HG02798 (cell line): Measurements from ENCODE around the gene SCN8A.

Experiments
- ATAC-seq: cut with Tn5 transposase; IDR thresholded peaks from one replicate; pipeline ENCODE4 v1.9.1; 2021; ENCODE audit warnings: mild to moderate bottlenecking; ENCODE audit not compliant: unreplicated experiment, poor library complexity

SCN8A gene

DNA sequence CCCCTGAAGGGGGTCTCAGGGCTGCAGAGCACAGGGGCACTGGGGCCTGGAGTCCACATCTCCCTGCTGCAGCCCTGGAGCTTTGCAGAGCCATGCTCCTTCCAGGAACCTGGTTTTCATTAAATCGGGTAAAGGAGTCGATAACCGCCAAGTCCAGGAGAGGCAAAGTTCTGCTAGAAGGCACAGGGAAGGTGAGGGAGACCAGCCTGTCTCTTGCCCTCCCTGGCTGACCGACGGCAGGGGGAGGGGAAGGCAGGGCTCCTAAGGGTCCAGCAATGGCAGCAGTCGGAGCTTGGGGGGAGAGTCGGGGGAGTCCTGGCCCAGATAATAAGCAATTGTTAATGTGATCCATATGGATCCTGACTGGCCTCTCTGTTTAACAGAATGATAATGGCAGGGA lies 254.4 kb downstream of the SCN8A start:
- no peak for ATAC-seq

DNA sequence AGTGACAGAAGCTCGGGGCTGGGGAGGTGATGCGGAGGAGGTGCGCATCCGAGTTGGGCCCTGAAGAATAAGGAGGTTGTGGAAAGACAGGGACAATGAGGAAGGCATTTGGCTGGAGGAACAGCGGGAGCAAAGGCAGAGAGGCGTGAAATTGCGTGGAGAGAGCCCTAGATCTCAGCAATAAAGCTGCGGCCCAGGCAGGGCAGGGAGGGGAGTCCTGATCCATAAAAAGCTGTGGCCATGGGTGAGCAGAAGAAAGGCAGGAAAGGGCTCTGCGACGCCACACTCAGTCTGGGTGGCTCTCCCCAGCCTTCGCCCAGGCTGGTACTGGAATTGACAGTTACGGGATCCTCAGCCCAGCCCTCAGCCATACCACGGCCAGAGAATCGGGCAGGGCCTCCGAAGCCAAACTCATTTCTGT lies 255.2 kb downstream of the SCN8A start:
- ATAC-seq, result no peak

DNA sequence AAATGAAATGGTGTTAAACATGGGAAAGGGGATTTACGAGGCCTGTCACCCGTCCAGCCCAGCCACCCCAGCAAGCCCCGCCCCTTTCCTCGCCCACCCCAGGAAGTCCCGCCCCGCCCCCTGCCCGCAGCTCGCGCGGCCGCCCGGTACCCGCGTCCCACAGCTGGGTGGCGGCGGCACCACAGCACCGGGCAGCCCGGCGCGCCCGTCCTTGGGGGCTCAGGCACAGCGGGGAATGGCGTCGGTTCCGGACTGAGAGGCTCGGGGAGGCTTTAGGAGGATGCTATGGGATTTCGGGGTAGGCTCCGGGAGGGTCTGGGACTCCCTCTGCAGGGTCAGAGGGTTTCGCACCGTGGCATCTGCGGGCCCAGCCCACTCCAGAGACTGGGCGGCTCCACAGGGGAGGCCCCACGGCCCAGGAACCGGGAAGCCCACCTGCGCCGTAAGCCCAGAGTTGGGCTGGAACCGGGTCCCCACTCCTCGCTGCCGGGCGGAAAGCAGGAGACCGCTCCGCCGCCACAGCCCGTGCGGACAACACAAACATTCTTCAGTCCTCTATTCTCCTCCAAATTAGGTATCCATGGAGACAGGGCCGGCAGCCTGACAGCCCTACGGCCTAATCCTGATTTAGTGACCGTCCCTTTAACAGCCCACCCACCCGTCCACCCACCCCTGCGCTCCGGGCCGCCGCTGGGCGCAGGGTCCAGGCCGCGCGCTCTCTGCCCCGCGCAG lies 256.0 kb downstream of the SCN8A start:
- no peak for ATAC-seq

DNA sequence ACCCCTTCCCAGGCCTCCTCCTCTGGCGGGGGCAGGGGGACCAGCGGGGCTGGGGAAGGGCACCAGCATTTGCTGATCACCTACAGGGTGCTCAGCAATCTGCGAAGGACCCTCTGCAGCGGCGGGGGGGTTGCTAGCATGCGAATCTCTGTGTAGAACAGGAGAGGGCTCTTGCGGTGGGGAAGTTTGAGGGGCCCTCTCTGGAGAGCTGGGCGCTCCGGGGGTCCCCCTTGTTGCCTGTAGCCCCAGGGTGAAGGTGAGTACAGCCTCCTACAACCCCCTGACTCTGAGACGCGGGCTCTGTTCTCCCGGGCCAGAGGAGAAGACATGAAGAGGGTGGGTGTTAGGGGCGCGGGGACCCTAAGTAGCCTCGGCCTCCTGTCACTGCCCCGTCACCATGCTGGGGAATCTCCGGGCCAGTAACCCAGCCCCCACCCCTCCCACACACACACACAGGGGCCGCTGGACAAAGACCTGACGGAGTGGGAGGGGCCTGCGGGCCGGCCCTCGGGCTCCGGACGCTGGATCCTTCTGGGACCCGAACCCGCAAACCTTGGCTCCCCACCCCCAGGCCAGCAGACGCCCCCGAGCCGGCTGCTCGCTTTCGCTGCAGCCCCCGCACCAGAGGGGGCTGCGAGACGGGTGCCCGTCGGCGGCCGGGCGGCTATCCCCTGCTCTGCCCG lies 256.8 kb downstream of the SCN8A start:
- ATAC-seq, result no peak

DNA sequence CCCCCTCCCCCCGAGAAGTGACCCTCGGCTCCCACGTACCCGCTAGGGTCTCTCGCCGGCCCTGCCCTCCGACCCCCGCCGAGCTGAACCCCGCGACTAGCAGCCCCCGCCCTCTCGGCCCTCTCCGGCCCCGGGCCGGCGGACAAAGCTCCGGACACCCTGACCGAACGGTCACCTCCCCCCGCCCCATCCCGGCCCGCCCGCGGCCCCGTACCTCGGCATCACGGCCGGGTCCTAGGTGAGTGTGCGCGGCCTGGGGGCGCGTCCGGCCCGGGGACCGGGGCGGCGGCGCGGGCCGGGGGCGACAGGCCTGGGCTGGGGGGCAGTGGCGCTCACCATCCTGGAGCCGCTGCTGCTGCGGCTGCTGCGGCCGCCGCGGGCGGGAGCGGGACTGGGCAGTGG lies 257.3 kb downstream of the SCN8A start, which contains the start of gene FIGNL2:
Gene FIGNL2, minus strand, starts transcription at position 393 of the 402 bp plus-strand sequence. CDS start 26,305 bp downstream, outside the sequence.
- ATAC-seq, result no peak

DNA sequence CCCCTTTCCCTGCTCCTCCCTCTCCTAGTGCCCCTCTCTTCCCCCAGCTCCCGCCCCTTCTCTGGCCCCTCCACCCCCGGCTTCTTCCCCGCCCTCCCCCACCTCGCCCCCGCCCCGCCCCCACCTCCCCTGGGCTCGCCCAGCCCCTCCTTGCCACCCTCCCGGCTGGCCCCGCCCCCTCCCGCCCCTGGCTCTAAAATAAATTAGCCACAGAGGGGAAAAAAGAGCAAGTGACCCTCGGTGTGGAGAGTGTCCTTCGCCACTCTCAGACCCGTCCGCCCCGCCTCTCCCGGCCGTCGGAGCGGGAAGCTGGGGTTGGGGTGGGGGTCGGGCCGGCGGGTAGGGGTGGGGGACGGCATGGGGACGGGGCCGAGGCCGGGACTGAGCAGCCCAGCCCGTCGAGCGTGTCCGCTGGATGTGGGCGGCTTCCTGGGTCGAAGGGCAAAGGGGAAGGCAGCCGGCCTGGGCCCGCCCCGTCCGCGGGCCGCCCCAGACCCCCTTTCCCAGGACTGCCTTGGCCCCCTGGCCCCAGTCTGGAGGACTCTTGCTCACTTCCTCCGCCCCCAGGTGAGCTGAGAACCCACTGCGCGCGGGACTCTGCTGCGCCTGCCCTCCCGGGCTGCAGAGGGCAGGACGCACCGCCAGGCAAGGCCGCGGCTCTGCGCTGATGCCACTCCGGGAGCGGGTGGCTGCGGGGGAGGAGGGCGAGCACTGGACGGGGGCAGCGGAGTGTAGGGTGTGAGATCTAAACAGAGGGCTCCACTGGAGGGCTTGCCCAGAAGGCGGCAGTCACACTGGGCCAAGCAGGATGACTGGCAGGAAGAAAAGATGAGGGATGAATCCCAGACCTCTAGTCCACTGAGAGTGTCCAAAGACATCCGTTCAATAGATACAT lies 258.1 kb downstream of the SCN8A start:
- no peak for ATAC-seq

DNA sequence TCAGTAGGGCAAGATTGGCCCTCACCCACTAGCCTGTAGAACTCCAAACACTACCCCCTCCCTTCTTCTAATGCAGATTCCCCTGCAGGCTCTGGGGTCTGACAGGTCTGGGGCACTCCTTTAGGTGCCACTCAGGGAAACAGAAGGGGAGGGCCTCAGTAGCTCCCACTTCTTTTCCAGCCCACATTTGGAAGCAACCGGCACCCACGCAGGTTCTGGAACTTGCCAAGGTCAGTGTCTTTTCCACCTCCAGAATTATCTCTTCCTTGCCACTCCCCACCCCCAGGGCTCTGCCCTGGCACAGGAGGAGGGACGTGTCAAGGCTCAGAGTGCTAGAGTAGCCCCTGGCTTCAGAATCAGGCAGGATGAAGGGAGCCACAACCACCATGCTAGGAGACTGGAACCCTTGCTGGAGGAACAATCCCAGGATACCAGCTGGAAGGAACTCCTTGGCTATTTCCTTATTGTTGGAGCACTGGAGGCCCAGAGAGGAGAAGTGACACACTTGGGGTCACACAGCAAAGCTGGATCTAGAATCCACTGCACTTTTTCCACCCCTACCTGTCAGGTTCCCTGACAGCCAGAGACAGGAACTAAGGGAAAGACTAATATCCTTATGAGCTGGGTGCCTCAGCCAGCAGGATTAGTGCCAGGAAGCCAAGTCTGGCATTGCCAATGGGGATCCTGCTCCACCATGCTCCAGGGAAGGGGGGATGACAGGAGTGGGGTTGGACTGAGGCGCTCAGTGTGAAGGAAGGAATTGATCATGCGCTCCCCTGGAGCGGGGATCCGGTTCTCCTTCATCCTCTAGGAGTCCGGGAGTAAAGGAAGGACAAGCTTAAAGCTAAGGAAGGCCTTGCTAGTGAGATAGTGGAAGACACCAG lies 259.3 kb downstream of the SCN8A start:
- no peak for ATAC-seq

DNA sequence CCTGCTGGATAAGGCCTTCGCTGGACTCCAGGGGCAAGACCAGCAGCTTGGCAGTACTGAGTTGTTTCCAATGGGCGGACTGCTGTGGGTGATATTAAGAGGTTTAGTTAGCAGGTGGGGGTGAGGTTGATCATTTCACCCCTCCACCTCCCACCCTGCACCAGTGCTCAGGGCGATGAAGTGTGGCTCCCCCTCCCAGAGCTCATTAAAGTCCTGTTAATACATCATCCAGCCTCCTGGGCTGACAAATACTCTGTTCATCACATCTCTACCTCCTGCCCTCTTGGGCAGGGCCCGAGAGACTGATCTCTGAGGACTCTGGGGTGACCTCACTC lies 259.9 kb downstream of the SCN8A start:
- no peak for ATAC-seq

DNA sequence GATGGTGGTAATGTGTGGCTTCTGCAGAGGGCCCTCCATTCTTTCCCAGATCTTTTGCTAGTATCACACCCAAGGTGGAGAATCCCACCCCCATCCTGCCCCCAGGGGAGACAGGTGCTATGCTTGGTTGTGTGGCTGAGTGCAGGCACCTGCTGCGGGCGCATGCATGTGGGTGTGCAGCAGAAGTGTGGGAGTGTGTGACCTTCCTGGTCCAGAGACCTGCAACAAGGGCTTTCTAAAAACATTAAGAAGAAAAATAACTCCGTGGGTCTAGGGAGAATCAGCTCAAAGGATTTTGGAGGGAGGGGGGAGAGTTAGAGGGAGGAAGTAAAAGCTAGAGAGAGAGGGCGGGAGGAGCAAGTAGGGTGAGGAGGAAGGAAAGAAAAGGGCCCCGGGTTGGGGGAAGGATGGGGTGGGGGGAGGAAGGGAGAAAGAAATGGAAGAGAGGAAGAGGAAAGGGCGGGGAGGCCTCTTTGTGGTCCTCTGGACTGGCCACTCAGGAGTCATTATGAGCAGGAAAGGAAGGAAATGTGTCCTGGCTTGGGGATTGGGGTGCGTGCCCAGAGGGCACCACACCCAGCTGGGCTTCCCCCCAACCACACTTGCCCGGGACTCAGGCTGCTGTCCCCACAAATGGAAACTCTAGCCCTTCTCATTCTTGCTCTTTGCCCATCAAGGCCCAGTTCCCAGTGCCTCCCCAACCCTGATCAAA lies 260.5 kb downstream of the SCN8A start:
- no peak for ATAC-seq

DNA sequence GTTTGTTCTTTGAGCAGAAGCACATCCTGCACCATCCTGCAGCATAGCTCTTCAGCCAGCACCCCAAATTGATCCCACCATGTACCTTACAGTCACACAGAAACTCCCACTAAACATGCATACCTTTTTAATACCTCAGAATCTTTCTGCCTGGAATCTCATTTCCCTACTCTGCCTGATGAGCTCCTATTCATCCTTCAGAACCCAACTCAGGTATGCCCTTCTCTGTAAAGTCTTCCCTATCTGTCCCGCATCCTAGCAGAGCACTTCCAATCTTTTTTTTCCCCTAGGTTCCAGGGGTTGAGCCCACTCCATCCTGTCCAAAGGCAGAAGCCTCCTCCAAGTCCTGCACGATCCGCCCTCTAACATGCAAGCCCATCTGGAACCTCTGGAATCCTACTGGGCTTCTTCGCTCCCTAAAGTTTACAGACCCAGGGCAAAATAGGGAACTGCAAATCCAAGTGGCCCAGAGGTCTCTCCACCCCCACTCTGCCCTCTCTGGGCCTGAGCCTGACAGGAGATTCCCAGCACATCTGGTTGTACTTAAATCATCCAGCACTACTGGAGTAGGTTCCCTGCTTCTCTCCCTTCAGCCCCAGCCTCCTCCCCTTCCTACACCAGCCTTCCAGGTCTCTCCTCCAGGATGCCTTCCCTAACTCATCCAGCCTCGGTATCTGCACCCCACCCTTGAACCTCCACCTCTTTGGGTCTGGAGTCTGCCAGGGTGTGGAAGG lies 261.5 kb downstream of the SCN8A start:
- no peak for ATAC-seq

DNA sequence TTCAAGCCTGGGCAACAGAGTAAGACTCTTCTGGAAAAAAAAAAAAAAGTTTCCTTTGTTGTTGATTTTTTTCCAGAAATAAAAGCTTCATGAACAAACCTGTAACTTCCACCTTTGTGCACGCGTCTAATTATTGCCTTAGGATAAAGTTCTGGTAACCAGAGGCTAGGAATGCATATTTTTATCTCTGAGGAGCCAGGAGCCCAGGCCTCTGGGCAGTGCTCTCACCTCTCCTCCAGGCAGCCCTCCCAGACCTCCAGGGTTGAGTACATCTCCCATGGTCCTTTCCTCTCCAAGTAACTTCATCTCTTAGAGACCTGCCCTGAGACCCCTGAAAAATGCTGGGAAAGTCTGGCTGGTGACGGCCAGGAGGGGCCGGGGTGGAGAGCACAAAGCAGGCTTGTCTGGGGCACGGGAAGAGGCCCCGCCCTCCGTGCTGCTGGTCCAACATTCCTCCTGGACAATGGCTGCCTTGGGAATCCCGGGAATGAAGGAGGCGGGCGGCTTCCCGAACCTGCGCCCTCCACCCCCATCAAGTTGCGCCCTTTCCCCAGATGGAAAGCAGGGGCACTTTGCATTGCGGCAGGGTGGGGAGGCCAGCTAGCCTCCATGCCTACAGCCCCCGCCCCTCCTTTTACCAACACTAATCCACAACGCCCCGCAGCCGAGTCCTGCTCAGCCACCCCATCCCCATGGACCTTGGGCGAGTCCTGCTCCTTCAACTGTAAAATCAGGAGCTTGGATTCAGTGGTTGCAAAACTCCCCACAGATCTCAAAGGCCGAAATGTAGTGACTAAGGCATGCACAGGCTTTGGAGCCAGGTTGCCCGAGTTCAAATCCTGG lies 264.8 kb downstream of the SCN8A start:
- no peak for ATAC-seq

DNA sequence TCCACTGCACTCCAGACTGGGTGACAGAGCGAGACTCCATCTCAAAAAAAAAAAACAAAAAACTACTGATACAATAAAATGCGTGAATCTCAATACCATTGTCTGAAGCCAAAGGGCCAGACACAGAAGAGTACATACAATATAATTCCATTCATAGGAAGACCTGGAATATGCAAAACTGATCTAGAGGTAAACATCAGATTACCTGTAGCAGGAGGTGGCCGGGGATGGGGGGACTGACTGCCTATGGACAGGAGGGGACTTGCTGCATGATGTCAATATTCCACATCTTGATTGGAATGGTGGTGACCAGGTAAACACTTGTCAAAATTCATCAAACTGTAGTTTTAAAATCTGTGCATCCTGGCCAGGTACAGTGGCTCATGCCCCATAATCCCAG lies 270.0 kb downstream of the SCN8A start:
- no peak for ATAC-seq
